Measurements from ENCODE around the gene LY6G6F. TPM values are rescaled to one million over a fixed set of nuclear protein-coding genes. Genes with fewer than 3 reads are reported as not detected.

The LY6G6F gene
- total RNA-seq, 2 experiments from 2014 or later, result not detected

DNA sequence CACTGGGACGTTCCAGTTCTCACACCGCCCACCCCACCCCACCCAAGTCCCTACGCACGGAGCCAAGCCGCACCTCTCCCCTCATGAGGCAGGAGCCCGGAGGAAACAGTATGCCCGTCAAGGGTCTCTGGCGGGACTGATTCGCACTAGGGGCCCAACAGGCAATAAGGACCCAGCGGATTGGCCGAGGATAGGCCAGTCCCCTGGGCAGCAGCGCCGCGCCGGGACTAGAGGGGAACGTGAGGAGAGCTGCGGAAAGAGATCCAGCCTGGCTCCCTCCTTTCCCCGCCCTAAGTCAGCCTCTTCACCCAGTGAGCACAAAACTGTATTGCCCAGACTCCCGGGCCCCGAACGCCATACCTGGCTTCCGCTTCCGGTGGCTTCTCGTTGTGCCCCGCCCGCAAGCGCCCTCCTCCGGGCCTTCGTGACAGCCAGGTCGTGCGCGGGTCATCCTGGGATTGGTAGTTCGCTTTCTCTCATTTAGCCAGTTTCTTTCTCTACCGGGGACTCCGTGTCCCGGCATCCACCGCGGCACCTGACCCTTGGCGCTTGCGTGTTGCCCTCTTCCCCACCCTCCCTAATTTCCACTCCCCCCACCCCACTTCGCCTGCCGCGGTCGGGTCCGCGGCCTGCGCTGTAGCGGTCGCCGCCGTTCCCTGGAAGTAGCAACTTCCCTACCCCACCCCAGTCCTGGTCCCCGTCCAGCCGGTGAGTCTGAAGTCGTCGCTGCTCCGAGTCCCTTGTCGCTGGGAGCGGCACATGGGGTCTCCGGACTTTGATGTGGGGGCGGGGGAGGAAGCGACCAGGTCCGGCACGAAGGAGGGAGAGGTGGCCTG, 40.9 kb upstream of the LY6G6F start, which contains the start of gene CSNK2B:
Gene CSNK2B, plus strand, starts transcription at position 580 of the 836 bp plus-strand sequence. CDS start 752 bp downstream, outside the sequence.
- peaks cover 70% of the 10 kb centered on the region for H3K36me3 Mint-ChIP-seq
- H3K4me1 Mint-ChIP-seq, result peaks cover 48% of the 10 kb centered on the region

DNA sequence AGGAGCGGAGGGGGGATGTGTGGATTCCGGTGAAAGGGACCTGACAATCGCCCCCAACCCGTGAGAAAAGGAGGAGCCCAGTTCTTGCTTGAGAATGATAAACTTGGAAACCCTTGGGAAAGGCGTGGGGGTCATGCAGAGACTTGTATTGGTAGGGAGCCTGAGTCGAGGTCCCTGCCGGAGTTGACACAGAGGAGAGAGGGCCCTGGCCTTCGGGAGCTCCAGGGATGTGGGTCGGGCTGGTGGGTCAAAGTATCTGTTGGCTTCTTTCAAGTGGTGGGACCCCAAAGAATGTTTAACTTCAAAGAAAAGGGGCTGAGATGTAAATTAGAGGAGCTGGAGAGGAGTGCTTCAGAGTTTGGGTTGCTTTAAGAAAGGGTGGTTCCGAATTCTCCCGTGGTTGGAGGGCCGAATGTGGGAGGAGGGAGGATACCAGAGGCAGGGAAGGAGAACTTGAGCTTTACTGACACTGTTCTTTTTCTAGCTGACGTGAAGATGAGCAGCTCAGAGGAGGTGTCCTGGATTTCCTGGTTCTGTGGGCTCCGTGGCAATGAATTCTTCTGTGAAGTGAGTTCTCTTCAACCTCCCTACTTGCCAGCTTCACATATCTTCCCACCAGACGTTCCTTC, 40.2 kb upstream of the LY6G6F start:
- H3K4me1 Mint-ChIP-seq, result peaks cover 41% of the 10 kb centered on the region
- peak overlapping the region; percentile 97 for H3K27ac Mint-ChIP-seq
- H3K9me3 Mint-ChIP-seq, result no peaks in the 10 kb centered on the region
- DNase-seq, result no peak
- peak overlapping the region; percentile 96 for H3K4me3 Mint-ChIP-seq
- H3K36me3 Mint-ChIP-seq, result peaks cover 65% of the 10 kb centered on the region
- H3K27me3 Mint-ChIP-seq, result no peaks in the 10 kb centered on the region

More for the DNA sequence above, 40.9 kb upstream of the LY6G6F start, which contains the start of gene CSNK2B:
- H3K4me3 Mint-ChIP-seq, result peak within 1 kb of the TSS; percentile 96
- peak within 1 kb of the TSS; percentile 97 for H3K27ac Mint-ChIP-seq
- H3K9me3 Mint-ChIP-seq, result no peaks in the 10 kb centered on the region
- DNase-seq, result peak; percentile 98
- no peaks in the 10 kb centered on the region for H3K27me3 Mint-ChIP-seq

DNA sequence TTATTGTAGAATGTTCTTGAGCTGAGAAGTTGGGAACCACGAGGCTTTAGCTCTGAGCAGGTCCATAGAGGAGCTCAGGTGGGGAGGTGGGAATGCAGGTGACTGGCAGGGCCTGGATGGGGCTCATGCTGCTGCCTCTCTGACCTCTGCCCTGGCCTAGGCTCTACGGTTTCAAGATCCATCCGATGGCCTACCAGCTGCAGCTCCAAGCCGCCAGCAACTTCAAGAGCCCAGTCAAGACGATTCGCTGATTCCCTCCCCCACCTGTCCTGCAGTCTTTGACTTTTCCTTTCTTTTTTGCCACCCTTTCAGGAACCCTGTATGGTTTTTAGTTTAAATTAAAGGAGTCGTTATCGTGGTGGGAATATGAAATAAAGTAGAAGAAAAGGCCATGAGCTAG, 37.0 kb upstream of the LY6G6F start, which contains the start of gene LY6G5B:
Gene LY6G5B, plus strand, starts transcription at position 301 of the 400 bp plus-strand sequence. CDS start 975 bp downstream, outside the sequence.
- peaks cover 45% of the 10 kb centered on the region for H3K36me3 Mint-ChIP-seq
- H3K9me3 Mint-ChIP-seq, result no peaks in the 10 kb centered on the region
- no peak within 1 kb of the TSS for H3K4me3 Mint-ChIP-seq
- H3K27ac Mint-ChIP-seq, result peak within 1 kb of the TSS; percentile 29
- H3K27me3 Mint-ChIP-seq, result no peaks in the 10 kb centered on the region
- DNase-seq, result no peak
- H3K4me1 Mint-ChIP-seq, result peaks cover 22% of the 10 kb centered on the region

DNA sequence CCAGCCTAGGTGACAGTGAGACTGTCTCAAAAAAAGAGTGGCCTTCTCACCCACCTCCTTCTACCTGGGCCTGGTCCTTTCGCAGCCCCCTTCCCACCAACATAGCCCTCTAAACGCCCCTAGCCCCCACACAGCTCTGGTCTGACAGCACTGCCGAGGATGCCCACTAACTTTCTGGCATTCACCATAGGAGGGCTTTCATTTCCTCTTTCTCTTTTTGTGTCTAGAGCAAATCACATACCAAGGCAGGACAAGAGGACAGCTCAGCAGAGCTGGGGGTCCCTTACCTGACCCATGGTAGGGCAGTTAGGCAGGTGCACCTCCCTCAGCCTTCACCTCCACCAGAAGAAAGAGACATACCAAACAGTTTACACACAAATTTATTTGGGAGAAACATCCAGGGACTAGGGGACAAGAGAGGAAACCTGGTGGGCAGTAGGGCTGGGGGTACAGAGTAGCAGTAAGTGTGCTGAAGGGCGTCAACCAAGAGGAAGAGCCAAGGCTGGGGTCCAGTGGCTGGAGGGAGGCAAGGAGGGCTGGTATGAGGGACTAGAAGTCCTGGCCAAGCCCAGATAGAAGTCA, 30.3 kb upstream of the LY6G6F start:
- Mint-ChIP-seq H3K9me3 (no peaks in the 10 kb centered on the region), H3K27me3 (no peaks in the 10 kb centered on the region), H3K4me3 (no peak overlapping the region), H3K27ac (no peak overlapping the region), H3K36me3 (peaks cover 5% of the 10 kb centered on the region), H3K4me1 (peaks cover 9% of the 10 kb centered on the region)
- no peak for DNase-seq

DNA sequence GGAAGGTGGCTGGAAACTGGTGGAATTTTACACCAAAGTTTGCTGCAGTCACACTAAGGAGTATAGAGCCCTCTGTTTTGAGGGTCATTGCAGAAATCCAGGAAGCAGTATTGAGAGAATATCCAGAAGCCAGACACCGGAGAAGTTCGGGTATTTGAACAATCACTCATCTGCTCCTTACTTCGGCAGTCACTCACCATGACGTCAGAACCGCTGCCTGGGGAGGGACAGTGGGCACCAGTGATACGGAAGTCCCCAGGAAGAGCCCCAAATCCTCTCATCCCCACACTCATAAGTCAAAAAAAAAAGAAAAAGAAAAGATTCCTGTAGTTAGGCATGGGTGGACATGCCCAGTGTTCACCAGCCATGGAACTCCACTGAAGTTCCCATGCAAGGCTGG, 29.8 kb upstream of the LY6G6F start:
- peaks cover 14% of the 10 kb centered on the region for H3K4me1 Mint-ChIP-seq

DNA sequence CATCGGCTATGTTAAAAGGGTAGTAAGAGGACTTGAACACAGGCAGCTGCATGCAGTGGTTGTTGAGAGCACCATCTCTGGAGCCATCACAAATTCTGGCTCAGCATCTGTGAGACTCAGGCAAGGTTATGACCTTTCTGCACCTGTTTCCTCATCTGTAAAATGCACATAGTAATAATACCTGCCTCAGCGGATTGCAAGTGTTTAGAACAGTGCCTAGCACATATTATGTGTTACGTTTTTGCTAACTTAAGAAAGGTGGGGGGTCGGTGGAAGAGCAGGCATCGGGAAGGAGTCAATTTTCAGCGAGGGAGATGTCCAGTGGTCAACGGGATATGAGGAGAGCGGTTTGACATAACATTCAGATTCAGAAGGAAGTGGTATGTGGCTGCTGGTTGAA, 28.7 kb upstream of the LY6G6F start:
- Mint-ChIP-seq H3K4me3 (no peak overlapping the region), H3K4me1 (peaks cover 14% of the 10 kb centered on the region), H3K27me3 (no peaks in the 10 kb centered on the region), H3K36me3 (peaks cover 2% of the 10 kb centered on the region), H3K9me3 (no peaks in the 10 kb centered on the region), H3K27ac (no peak overlapping the region)
- no peak for DNase-seq

More for the DNA sequence above, 29.8 kb upstream of the LY6G6F start:
- no peak overlapping the region for H3K27ac Mint-ChIP-seq
- no peak overlapping the region for H3K4me3 Mint-ChIP-seq
- no peaks in the 10 kb centered on the region for H3K9me3 Mint-ChIP-seq
- no peak for DNase-seq
- no peaks in the 10 kb centered on the region for H3K27me3 Mint-ChIP-seq
- peaks cover 7% of the 10 kb centered on the region for H3K36me3 Mint-ChIP-seq

DNA sequence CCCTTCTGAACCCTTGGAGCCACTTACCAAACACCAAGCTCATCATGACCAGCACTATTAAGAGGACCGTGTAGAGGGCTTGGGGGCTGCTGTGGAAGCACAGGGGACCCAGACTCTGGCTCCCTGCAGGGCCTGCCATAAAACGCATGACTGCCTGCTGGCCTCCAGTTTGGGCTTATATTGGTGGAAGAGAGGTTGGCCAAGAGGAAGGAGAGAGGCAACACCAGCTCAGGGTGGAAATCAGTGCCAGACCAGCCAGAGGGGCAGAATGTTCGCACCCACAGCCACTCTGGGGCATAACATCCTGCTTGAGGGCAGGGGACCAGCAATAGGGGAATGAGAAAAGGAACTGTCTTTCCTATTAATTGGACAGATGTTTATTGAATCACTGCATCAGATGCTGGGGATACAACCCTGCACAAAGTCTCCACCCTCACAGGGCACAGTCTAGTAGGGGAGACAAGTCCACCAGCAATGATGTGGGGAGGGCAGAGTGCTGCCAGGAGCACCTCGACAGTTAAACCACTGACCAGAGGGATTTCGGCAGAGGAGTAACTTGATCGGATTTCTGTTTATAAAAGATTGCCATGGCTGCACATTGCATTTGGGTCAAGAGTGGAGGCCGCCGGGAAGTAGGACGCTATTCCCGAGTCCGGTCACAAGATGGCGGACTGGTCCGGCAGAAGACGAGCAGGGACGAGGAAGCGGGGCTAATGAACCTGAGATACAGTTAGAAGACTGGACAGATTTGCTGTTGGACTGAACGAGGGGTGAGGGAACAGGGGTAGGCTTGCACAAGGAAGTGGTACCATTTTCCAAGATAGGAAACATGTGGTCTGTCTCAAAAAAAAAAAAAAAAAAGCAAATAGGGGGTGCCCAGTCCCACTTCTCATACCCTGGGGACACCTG, 26.2 kb upstream of the LY6G6F start, which contains the start of gene LY6G5C:
Gene LY6G5C, minus strand, starts transcription at position 842 of the 909 bp plus-strand sequence. Its CDS starts 694 bp downstream, at position 148.
- peak; percentile 61 for DNase-seq

DNA sequence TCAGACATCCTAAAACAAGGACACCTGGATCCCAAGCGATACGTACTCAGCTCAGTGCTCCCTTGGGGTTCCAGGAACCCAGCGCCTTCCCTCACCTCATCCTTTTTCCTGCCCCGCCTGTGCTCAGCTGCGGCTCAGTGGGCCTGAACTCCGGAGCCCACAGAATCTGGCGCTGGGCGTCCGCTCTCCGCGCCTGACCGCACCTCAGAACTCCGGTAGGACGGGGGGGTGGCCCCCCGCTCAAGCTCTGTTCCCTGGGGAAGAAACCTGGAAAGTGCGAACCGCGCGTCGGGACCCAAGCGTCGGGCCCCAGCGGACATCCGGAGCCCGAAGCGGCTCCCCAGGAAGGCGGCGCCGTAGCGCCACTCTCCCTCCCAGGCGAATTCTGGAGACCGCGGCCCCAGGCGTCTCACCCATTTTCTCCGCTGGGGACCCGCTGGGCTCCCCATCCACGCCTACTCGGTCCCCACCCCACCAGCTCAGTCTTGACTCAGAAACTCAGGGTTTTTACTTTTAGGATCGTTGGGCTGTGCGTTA, 25.5 kb upstream of the LY6G6F start:
- Mint-ChIP-seq H3K27me3 (no peaks in the 10 kb centered on the region), H3K27ac (peak overlapping the region; percentile 8), H3K4me1 (peaks cover 14% of the 10 kb centered on the region), H3K9me3 (no peaks in the 10 kb centered on the region), H3K36me3 (peaks cover 6% of the 10 kb centered on the region), H3K4me3 (peak overlapping the region; percentile 65)
- peak; percentile 64 for DNase-seq

More for the DNA sequence above, 26.2 kb upstream of the LY6G6F start, which contains the start of gene LY6G5C:
- H3K9me3 Mint-ChIP-seq, result no peaks in the 10 kb centered on the region
- no peaks in the 10 kb centered on the region for H3K27me3 Mint-ChIP-seq
- peaks cover 2% of the 10 kb centered on the region for H3K36me3 Mint-ChIP-seq
- H3K4me1 Mint-ChIP-seq, result peaks cover 14% of the 10 kb centered on the region
- peak within 1 kb of the TSS; percentile 8 for H3K27ac Mint-ChIP-seq
- H3K4me3 Mint-ChIP-seq, result peak within 1 kb of the TSS; percentile 65

DNA sequence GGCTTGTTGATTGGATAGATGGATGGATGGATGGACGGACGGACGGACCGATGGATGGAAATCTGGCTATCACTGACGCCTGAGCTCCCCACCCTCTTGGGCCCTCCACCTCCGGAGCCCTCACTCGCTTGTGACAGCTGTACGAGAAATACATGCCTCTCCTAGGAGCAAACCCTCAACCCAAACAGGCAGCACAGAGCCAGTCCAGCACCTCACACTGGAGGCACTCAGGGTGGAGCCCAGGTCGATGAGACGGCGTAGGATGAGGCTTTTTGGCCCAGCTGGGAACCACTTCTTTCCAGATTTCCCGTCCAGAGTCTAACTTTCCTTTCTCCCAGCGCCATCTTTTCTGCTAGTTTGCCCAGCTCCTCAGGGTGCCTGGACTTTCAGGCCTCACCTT, 23.1 kb upstream of the LY6G6F start:
- Mint-ChIP-seq H3K4me3 (no peak overlapping the region), H3K27ac (no peak overlapping the region), H3K9me3 (no peaks in the 10 kb centered on the region), H3K27me3 (no peaks in the 10 kb centered on the region), H3K36me3 (peaks cover 6% of the 10 kb centered on the region), H3K4me1 (peaks cover 14% of the 10 kb centered on the region)
- no peak for DNase-seq

DNA sequence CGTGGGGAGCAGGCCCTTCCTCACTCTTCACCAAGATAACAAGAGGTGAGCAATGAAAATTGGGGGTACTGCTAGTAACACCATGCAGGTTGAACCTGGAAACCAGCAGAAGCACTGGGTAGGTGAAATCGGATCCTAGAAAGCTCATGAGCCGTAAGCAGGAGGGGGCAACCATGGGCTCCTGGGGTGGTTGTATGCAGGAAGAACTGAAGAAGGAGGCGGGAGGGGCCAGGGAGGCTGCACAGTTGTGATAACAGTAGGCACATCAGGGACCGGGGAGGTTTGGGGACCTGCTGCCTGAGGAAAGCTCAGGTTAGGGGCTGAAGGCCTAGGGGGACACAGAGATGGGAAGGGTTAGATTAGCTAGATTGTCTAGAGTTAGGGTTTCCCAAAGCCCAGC, 20.2 kb upstream of the LY6G6F start:
- H3K9me3 Mint-ChIP-seq, result no peaks in the 10 kb centered on the region
- H3K4me1 Mint-ChIP-seq, result peaks cover 6% of the 10 kb centered on the region
- H3K27ac Mint-ChIP-seq, result no peak overlapping the region
- DNase-seq, result no peak
- no peaks in the 10 kb centered on the region for H3K27me3 Mint-ChIP-seq
- H3K36me3 Mint-ChIP-seq, result peaks cover 5% of the 10 kb centered on the region
- H3K4me3 Mint-ChIP-seq, result no peak overlapping the region

DNA sequence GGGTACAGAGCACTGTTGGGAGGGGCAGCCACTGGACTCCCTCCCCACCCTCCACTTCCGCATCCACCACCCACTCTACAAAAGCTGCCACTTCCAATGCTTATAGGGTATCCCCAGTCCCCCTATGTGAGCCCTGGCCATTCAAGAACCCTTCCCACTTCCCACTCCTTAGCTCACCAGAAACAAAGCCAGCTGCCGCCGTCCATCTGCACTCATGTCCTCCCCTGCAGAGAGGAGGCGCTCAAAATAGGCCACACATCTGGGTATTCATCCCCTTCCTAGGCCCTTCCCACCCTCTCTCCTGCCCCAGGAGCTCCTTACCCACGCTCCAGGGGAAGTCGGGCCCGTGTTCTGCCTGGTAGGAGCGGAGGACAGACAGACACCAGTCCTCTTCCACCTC, 19.3 kb upstream of the LY6G6F start:
- Mint-ChIP-seq H3K4me1 (peaks cover 2% of the 10 kb centered on the region), H3K27me3 (no peaks in the 10 kb centered on the region), H3K36me3 (peaks cover 4% of the 10 kb centered on the region), H3K4me3 (no peak overlapping the region), H3K27ac (no peak overlapping the region), H3K9me3 (no peaks in the 10 kb centered on the region)
- no peak for DNase-seq

DNA sequence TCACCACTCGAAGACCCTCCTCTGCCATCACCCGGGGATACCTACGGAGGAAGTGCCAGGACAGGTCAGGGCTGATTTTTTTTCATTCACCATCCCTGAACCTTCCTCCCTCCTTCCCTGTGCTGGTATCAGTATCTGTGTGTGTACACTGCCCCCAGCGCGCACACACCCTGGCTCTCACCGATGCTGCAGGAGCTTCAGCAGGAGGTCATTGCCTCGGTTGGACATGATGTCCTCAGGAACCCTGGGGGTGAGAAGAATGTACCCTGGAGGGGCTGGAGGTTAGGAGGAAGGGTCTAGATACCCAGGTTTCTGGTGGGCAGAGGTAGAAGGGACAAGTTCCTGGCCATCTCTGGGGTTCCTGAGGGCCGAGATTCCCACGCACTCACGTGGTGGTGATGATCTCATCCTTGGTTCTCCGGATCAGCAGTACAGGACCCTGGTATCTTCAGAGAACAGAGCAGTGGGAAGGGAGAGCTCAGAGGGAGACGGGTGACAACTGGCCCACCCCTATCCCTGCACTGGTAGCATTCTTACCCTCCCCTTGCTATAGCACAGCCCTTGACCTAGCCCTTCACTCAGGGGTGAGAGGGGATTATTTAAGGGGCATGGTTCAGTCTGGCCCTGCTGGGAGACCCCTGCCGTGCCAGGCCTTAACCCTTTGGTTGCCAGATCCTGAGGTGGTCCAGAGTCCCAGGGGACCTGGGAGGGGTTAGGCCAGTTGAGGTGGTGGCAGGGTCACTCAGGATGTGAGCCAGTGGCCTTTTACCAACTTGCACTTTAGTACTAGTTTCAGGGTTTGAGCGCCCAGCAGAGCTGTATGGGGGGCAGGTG, 18.6 kb upstream of the LY6G6F start:
- no peak for DNase-seq
- peaks cover 2% of the 10 kb centered on the region for H3K4me1 Mint-ChIP-seq
- H3K36me3 Mint-ChIP-seq, result peaks cover 8% of the 10 kb centered on the region
- no peaks in the 10 kb centered on the region for H3K27me3 Mint-ChIP-seq
- H3K9me3 Mint-ChIP-seq, result no peaks in the 10 kb centered on the region
- H3K4me3 Mint-ChIP-seq, result no peak overlapping the region
- H3K27ac Mint-ChIP-seq, result no peak overlapping the region
